ENCODE results near the gene CELSR1.
"Not testable (repeated sequence)": the region's sequence is repeated elsewhere in the genome, so short reads cannot be mapped to it uniquely, and the experiment has no call there.

Gene CELSR1

DNA sequence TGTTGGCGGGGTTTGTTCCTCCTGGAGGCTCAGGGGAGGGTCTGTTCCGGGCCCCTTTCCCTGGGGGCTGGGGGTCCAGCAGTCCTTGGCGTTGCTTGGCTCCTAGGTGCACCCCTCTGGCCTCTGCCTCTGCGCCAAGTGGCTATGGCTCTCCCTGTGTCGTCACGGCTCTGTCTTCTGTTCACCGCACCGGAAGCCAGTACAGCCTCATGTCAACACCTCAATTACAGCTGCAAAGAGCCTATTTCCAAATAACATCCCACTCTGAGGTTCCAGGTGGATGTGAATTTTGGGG is 64.8 kb downstream of the CELSR1 start:
- DNase-seq (ENCODE audit: low read depth) = no peak
- TF ChIP-seq, protein P1, sequence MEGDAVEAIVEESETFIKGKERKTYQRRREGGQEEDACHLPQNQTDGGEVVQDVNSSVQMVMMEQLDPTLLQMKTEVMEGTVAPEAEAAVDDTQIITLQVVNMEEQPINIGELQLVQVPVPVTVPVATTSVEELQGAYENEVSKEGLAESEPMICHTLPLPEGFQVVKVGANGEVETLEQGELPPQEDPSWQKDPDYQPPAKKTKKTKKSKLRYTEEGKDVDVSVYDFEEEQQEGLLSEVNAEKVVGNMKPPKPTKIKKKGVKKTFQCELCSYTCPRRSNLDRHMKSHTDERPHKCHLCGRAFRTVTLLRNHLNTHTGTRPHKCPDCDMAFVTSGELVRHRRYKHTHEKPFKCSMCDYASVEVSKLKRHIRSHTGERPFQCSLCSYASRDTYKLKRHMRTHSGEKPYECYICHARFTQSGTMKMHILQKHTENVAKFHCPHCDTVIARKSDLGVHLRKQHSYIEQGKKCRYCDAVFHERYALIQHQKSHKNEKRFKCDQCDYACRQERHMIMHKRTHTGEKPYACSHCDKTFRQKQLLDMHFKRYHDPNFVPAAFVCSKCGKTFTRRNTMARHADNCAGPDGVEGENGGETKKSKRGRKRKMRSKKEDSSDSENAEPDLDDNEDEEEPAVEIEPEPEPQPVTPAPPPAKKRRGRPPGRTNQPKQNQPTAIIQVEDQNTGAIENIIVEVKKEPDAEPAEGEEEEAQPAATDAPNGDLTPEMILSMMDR (conservative IDR thresholded peaks at IDR 0.05; ENCODE audit: control insufficient read depth, insufficient read depth, low read depth, low read length) = no peak

DNA sequence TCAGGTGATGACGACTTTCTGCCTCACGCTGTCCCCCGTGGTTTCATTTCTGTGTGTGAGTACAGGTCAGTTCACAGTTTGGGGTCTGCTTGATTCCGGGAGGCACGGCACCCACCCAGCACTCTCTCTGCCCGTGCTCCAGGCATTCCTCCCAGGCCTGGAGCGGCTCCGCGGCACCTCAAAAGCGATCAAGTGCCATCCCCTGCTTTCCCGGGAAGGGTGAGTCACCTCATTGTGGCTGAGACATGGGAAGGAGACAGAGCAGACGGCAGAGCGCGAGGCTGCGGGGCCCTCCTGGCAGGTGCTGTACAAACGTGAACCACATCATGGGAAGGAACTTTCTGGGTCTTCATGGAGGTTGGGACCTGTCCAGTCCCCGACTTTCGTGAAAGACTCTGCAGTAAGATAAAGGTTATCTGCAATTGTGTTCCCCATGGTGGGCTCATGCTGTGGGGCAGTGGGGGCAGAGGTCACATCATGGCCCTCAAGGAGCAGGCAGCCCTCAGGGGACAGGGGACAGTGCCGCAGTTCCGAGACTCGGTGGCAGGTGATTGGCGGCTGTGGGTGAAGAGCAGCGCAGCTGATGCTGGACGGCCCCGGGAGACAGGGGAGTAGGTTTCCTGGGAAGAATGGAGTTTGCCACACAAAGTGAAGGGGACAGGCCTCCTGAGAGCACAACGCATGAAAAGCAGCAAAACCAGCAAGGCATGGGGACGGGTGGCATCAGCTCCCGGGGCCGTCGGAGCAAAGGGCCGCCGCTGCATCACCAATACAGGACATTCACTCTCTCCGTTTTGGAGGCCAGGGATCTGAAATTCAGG is 65.3 kb downstream of the CELSR1 start:
- H3K4me3 ChIP-seq (ENCODE audit: control insufficient read depth, low read depth, low read length) = no peak overlapping the region
- DNase-seq (ENCODE audit: low read depth) = no peak
- TF ChIP-seq, protein P1 (conservative IDR thresholded peaks at IDR 0.05; ENCODE audit: control insufficient read depth, insufficient read depth, low read depth, low read length) = no peak

More for the DNA sequence above, 64.8 kb downstream of the CELSR1 start:
- H3K4me3 ChIP-seq (ENCODE audit: control insufficient read depth, low read depth, low read length) = no peak overlapping the region

DNA sequence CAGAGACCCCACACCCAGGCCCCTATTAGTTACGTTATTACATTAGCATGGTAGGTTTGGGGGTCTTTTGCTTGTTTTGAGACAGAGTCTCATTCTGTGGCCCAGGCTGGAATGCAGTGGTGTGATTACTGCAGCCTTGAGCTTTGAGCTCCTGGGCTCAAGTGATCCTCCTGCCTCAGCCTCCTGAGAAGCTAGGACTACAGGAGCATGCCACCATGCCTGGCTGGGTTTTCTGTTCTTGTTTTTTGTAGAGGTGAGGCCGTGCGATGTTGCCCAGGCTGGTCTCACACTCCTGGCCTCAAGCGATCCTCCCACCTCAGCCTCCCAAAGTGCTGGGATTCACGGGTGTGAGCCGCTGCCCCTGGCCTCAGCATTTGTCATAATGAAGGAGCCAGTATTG is 66.1 kb downstream of the CELSR1 start:
- H3K4me3 ChIP-seq (ENCODE audit: control insufficient read depth, low read depth, low read length); DNase-seq (ENCODE audit: low read depth): not testable (repeated sequence)

DNA sequence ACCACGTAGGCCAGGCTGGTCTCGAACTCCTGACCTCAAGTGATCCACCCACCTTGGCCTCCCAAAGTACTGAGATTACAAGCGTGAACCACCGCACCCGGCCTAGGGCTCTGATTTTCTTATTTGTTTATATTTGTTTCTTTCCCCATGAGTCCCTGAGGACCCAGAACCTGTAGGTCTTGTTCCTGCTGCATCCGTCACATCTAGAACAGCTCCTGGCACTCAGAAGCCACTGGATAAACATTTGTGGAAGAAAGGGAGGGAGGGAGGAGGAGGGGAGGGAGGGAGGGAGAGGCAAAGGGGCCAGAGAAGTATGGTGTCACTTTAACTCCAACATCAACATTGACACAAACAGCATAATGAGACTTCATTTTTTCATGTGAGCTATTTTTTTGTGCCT is 67.7 kb downstream of the CELSR1 start:
- no peak for DNase-seq (ENCODE audit: low read depth)
- TF ChIP-seq, protein P1 (conservative IDR thresholded peaks at IDR 0.05; ENCODE audit: control insufficient read depth, insufficient read depth, low read depth, low read length) = no peak
- no peak overlapping the region for H3K4me3 ChIP-seq (ENCODE audit: control insufficient read depth, low read depth, low read length)

DNA sequence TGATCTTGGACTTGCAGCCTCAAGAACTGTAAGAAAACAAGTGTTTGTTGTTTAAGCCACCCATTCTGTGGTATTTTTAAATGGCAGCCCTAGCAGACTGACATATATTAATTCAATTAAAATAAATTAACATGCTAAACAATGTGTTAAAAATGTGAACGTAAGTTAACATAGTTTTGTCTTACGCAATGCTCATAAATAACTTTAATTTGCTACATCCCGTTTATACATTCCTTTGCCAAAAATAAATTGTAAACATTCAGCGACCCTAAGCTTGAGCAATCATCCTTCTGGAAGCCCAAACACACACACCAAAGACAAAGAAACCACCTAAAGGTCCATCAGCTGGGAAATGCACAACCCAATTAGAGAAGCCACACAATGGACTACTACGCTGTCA is 70.4 kb downstream of the CELSR1 start:
- H3K4me3 ChIP-seq (ENCODE audit: control insufficient read depth, low read depth, low read length) = no peak overlapping the region
- TF ChIP-seq, protein P1 (conservative IDR thresholded peaks at IDR 0.05; ENCODE audit: control insufficient read depth, insufficient read depth, low read depth, low read length) = no peak
- peak; percentile 4 for DNase-seq (ENCODE audit: low read depth)

DNA sequence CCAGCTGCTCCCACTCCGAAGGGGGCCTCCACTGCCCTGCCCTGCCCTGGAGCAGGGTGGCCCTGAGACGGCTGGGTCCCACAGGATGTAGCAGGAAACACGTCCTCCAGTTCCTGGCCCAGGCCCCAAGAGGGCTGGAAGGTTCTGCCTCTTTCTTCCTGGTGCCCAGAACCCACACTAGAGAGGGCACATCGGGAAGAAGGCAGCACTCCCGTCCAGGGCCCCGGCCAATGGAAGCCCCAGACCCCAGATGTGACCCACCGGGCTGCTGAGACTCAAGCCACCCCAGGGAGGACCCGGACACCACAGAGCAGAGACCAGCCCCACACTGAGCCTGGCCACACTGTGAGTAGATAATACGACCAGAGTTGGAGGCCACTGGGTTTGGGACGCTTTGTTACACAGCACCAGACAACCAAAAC is 71.2 kb downstream of the CELSR1 start:
- H3K4me3 ChIP-seq (ENCODE audit: control insufficient read depth, low read depth, low read length) = no peak overlapping the region
- TF ChIP-seq, protein P1 (conservative IDR thresholded peaks at IDR 0.05; ENCODE audit: control insufficient read depth, insufficient read depth, low read depth, low read length) = no peak
- no peak for DNase-seq (ENCODE audit: low read depth)

DNA sequence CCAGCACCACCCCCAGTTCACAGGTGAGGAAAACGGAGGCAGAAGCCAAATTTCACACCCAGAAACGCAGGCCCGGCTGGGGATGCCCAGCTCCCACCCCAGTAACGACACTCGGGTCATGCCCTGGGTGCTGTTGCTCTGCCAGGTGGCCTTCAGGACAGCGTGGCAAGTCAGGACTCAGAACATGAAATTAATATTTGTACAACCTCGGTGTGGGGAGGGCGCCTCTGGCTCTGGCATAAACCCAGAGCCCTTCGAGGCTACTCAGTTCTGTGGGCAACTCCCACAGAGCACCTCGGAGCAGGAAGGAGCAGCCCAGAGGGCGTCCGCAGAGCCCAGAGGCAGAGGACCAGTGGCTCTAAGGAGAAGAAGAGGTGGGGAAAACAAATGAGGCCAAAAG is 71.6 kb downstream of the CELSR1 start:
- DNase-seq (ENCODE audit: low read depth) = no peak
- no peak overlapping the region for H3K4me3 ChIP-seq (ENCODE audit: control insufficient read depth, low read depth, low read length)
- TF ChIP-seq, protein P1 (conservative IDR thresholded peaks at IDR 0.05; ENCODE audit: control insufficient read depth, insufficient read depth, low read depth, low read length) = no peak
